Measurements from ENCODE around the gene PALD1. TPM values are rescaled to one million over a fixed set of nuclear protein-coding genes. Genes with fewer than 3 reads are reported as not detected.

The PALD1 gene
- total and polyA plus RNA-seq, 9 of the 15 experiments (the other 6 are each of a cell fraction or from before 2014, with no cell fraction given): 0.03 to 0.29 (median 0.09) TPM; not detected in 2

DNA sequence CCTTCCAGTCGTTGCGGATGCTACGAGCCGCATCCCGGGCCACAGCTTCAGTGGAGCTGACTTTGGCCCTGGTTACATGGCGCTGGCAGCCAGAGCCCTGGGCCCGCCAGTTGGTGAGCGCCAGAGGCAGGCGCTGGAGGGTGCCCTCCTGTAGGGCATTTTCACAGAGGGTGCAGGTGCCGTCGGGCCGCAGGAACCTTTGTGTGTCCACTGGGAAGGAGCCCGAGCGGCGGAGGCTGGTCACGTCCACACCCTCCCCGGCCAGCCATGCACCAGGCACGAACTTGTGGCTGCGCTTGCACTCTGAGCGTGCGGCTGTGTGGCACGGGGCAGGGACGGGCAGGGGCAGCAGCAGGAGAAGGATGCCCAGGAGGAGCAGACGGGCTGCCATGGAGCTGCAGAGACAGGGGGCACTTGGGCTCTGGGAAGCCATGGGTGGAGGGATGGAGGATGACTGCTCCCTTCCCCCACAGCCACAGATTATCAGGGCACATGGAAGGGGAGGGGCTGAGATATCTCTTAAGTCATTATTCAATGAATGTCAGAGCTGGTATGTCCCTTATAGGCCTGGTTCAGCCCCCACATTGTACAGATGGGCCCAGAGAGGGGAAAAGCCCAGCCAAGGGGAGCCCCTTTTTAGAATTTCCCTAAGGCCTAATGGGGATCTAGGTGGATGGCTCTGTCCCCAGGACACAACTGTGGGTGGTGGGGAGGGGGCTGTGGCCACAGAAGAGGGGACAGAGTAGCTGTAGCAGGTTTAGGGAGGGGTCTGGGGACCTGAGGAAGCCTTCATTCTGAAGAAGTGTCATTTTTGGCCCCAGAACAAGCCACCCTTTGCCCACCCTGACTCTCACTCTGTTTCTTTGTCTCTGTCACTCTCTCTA, 122.2 kb downstream of the PALD1 start:
- ATAC-seq (peak; percentile 31), FAIRE-seq (no peak), DNase-seq (ENCODE audit: extremely low read depth in 1 of 4, low spot score in 3 of 4) (peak in 3 of 4 experiments; percentile 42 to 63 (median 61))
- in situ Hi-C loops (cut with MboI): no loop called here
- CTCF ChIA-PET (ENCODE audit: low intra/inter-chr PET ratio): no interaction called here
- peak overlapping the region; percentile 49 for H2AFZ ChIP-seq (ENCODE audit: low read depth, low read length)
- no peaks in the 10 kb centered on the region for H4K20me1 ChIP-seq (replicated peaks; ENCODE audit: control insufficient read depth, insufficient read depth, low read length)
- peak overlapping the region; percentile 30 to 72; a peak in 3 of 4 replicates for H3K9ac ChIP-seq (ENCODE audit: insufficient read depth in 1 of 2, low read depth in 2 of 2, low read length in 2 of 2)
- H3K9me3 ChIP-seq (replicated peaks; ENCODE audit: control insufficient read depth, insufficient read depth, low read depth, low read length): no peaks in the 10 kb centered on the region
- no peaks in the 10 kb centered on the region for H3K9me1 ChIP-seq (ENCODE audit: control insufficient read depth, insufficient read depth, low read length)
- BruUV-seq (replicated peaks): no TSS peak
- POLR2A ChIA-PET: interaction anchor here (0.6 to 1.1 kb wide), 3 partner anchors 9 to 45 kb away, joined by 3 read pairs; no protein-coding TSS in a partner anchor
- no peak overlapping the region for H3K4me3 ChIP-seq
- H3K27me3 ChIP-seq (ENCODE audit: control insufficient read depth in 2 of 2, insufficient read depth in 2 of 2, low read length in 2 of 2): no peaks in the 10 kb centered on the region
- WGBS (ENCODE audit: insufficient coverage, low coverage, missing lambda C conversion rate): 81% methylated on average over 24 of the region's 24 CpGs
- peaks cover 73 to 74% of the 10 kb centered on the region in 2 experiments for H3K4me1 ChIP-seq (replicated peaks in 1 of 2; ENCODE audit: control insufficient read depth in 2 of 2, insufficient read depth in 2 of 2, low read length in 2 of 2)
- intact Hi-C loops (cut with micrococcal nuclease): no loop called here
- no peaks in the 10 kb centered on the region; the same call in 2 of the 3 replicates for H3K79me2 ChIP-seq (ENCODE audit: control insufficient read depth, insufficient read depth, low read length)
- H3K4me2 ChIP-seq (ENCODE audit: insufficient read depth, low read length): peak overlapping the region; percentile 54; the same call in 1 of the 2 replicates
- H3K27ac ChIP-seq (ENCODE audit: extremely low read depth, low read depth, low read length): peak overlapping the region; percentile 28; the same call in 2 of the 3 replicates
- H3K36me3 ChIP-seq (ENCODE audit: control insufficient read depth, insufficient read depth, low read length): no peaks in the 10 kb centered on the region
- TF ChIP-seq TBP (optimal IDR thresholded peaks at IDR 0.05; ENCODE audit: low read depth, low read length) (no peak), BDP1 (IDR thresholded peaks at IDR 0.05; ENCODE audit: insufficient read depth, insufficient read length) (no peak), KDM5B (IDR thresholded peaks at IDR 0.05; ENCODE audit: insufficient replicate concordance, low read depth, low read length) (no peak), RBM39 (optimal IDR thresholded peaks at IDR 0.05; ENCODE audit: low read depth, low read length) (no peak), KLF16 (IDR thresholded peaks at IDR 0.05) (no peak), ZNF77 (CRISPR knock-in tag; IDR thresholded peaks at IDR 0.05) (no peak)
- TF ChIP-seq, protein P1, sequence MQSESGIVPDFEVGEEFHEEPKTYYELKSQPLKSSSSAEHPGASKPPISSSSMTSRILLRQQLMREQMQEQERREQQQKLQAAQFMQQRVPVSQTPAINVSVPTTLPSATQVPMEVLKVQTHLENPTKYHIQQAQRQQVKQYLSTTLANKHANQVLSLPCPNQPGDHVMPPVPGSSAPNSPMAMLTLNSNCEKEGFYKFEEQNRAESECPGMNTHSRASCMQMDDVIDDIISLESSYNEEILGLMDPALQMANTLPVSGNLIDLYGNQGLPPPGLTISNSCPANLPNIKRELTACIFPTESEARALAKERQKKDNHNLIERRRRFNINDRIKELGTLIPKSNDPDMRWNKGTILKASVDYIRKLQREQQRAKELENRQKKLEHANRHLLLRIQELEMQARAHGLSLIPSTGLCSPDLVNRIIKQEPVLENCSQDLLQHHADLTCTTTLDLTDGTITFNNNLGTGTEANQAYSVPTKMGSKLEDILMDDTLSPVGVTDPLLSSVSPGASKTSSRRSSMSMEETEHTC (IDR thresholded peaks at IDR 0.05): no peak
- TF ChIP-seq, protein P2, sequence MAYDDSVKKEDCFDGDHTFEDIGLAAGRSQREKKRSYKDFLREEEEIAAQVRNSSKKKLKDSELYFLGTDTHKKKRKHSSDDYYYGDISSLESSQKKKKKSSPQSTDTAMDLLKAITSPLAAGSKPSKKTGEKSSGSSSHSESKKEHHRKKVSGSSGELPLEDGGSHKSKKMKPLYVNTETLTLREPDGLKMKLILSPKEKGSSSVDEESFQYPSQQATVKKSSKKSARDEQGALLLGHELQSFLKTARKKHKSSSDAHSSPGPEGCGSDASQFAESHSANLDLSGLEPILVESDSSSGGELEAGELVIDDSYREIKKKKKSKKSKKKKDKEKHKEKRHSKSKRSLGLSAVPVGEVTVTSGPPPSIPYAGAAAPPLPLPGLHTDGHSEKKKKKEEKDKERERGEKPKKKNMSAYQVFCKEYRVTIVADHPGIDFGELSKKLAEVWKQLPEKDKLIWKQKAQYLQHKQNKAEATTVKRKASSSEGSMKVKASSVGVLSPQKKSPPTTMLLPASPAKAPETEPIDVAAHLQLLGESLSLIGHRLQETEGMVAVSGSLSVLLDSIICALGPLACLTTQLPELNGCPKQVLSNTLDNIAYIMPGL (CRISPR knock-in tag; IDR thresholded peaks at IDR 0.05): no peak
- TF ChIP-seq, protein P3, sequence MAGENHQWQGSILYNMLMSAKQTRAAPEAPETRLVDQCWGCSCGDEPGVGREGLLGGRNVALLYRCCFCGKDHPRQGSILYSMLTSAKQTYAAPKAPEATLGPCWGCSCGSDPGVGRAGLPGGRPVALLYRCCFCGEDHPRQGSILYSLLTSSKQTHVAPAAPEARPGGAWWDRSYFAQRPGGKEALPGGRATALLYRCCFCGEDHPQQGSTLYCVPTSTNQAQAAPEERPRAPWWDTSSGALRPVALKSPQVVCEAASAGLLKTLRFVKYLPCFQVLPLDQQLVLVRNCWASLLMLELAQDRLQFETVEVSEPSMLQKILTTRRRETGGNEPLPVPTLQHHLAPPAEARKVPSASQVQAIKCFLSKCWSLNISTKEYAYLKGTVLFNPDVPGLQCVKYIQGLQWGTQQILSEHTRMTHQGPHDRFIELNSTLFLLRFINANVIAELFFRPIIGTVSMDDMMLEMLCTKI (IDR thresholded peaks at IDR 0.05; ENCODE audit: partially characterized antibody): no peak
- TF ChIP-seq, protein P4, sequence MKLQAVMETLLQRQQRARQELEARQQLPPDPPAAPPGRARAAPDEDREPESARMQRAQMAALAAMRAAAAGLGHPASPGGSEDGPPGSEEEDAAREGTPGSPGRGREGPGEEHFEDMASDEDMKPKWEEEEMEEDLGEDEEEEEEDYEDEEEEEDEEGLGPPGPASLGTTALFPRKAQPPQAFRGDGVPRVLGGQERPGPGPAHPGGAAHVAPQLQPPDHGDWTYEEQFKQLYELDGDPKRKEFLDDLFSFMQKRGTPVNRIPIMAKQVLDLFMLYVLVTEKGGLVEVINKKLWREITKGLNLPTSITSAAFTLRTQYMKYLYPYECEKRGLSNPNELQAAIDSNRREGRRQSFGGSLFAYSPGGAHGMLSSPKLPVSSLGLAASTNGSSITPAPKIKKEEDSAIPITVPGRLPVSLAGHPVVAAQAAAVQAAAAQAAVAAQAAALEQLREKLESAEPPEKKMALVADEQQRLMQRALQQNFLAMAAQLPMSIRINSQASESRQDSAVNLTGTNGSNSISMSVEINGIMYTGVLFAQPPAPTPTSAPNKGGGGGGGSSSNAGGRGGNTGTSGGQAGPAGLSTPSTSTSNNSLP (IDR thresholded peaks at IDR 0.05; ENCODE audit: borderline replicate concordance, low read depth, low read length): peak; percentile 41; the same call in 1 of the 2 replicates
- TF ChIP-seq, protein P5, sequence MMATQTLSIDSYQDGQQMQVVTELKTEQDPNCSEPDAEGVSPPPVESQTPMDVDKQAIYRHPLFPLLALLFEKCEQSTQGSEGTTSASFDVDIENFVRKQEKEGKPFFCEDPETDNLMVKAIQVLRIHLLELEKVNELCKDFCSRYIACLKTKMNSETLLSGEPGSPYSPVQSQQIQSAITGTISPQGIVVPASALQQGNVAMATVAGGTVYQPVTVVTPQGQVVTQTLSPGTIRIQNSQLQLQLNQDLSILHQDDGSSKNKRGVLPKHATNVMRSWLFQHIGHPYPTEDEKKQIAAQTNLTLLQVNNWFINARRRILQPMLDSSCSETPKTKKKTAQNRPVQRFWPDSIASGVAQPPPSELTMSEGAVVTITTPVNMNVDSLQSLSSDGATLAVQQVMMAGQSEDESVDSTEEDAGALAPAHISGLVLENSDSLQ (IDR thresholded peaks at IDR 0.05): peak; percentile 87
- TF ChIP-seq, protein P6, sequence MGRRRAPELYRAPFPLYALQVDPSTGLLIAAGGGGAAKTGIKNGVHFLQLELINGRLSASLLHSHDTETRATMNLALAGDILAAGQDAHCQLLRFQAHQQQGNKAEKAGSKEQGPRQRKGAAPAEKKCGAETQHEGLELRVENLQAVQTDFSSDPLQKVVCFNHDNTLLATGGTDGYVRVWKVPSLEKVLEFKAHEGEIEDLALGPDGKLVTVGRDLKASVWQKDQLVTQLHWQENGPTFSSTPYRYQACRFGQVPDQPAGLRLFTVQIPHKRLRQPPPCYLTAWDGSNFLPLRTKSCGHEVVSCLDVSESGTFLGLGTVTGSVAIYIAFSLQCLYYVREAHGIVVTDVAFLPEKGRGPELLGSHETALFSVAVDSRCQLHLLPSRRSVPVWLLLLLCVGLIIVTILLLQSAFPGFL (CRISPR knock-in tag; IDR thresholded peaks at IDR 0.05): no peak
